ENCODE data around the gene ATP2B3. TPM values are rescaled to one million over a fixed set of nuclear protein-coding genes. Genes with fewer than 3 reads are reported as not detected.
A peak's percentile ranks its signal among the peaks of the same experiment; 100 is the strongest.

ATP2B3 gene
- not detected for polyA plus RNA-seq

GRCh38 chrX:153517423-153517822 is at the start of gene ATP2B3:
TSS of gene ATP2B3 (plus strand) at chrX:153517642. CDS start at chrX:153536248, 18,606 bp downstream.
- H3K36me3 Mint-ChIP-seq, result no peaks in the 10 kb centered on the region
- H3K4me3 Mint-ChIP-seq, result peak within 1 kb of the TSS in 1 of 4 donors; percentile 50
- H3K4me1 Mint-ChIP-seq, result peaks cover 0 to 3% (median 0%) of the 10 kb centered on the region in 3 donors
- H3K27me3 Mint-ChIP-seq, result peaks cover 13% of the 10 kb centered on the region
- no peak within 1 kb of the TSS for H3K27ac Mint-ChIP-seq
- H3K9me3 Mint-ChIP-seq, result no peaks in the 10 kb centered on the region

GRCh38 chrX:153468008-153468580 is 49.3 kb upstream of the ATP2B3 start:
- H3K27ac Mint-ChIP-seq, result no peak overlapping the region
- H3K9me3 Mint-ChIP-seq, result no peaks in the 10 kb centered on the region
- no peaks in the 10 kb centered on the region for H3K27me3 Mint-ChIP-seq
- H3K36me3 Mint-ChIP-seq, result no peaks in the 10 kb centered on the region
- H3K4me3 Mint-ChIP-seq, result no peak overlapping the region
- peaks cover 0 to 6% (median 3%) of the 10 kb centered on the region in 3 donors for H3K4me1 Mint-ChIP-seq

- Mint-ChIP-seq H3K4me1 (peaks cover 0 to 6% (median 3%) of the 10 kb centered on the region in 3 donors), H3K36me3 (no peaks in the 10 kb centered on the region), H3K27ac (peak overlapping the region in 1 of 3 donors; percentile 65), H3K9me3 (no peaks in the 10 kb centered on the region), H3K4me3 (peak overlapping the region; percentile 83 to 91 (median 89)), H3K27me3 (no peaks in the 10 kb centered on the region)
Observed at GRCh38 chrX:153469811-153470410, 47.5 kb upstream of the ATP2B3 start.

GRCh38 chrX:153470411-153471363 is 46.8 kb upstream of the ATP2B3 start, which contains the start of gene HAUS7:
TSS of gene HAUS7 (minus strand) at chrX:153470576. CDS start at chrX:153470557, 19 bp downstream.
- no peaks in the 10 kb centered on the region for H3K9me3 Mint-ChIP-seq
- peak within 1 kb of the TSS; percentile 39 to 65 (median 50) for H3K27ac Mint-ChIP-seq
- H3K4me3 Mint-ChIP-seq, result peak within 1 kb of the TSS; percentile 83 to 91 (median 89)
- no peaks in the 10 kb centered on the region for H3K27me3 Mint-ChIP-seq
- H3K36me3 Mint-ChIP-seq, result no peaks in the 10 kb centered on the region
- H3K4me1 Mint-ChIP-seq, result peaks cover 0 to 6% (median 3%) of the 10 kb centered on the region in 3 donors

- Mint-ChIP-seq H3K27ac (peak overlapping the region in 1 of 3 donors; percentile 50), H3K27me3 (no peaks in the 10 kb centered on the region), H3K36me3 (no peaks in the 10 kb centered on the region), H3K9me3 (no peaks in the 10 kb centered on the region), H3K4me1 (peaks cover 0 to 6% (median 3%) of the 10 kb centered on the region in 3 donors), H3K4me3 (peak overlapping the region in 1 of 4 donors; percentile 89)
Observed at GRCh38 chrX:153471663-153472280, 45.7 kb upstream of the ATP2B3 start.

GRCh38 chrX:153473126-153473525 is 44.3 kb upstream of the ATP2B3 start:
- peak overlapping the region in 3 of 4 donors; percentile 25 to 75 (median 48) for H3K4me3 Mint-ChIP-seq
- H3K9me3 Mint-ChIP-seq, result no peaks in the 10 kb centered on the region
- no peaks in the 10 kb centered on the region for H3K36me3 Mint-ChIP-seq
- no peak overlapping the region for H3K27ac Mint-ChIP-seq
- no peaks in the 10 kb centered on the region for H3K27me3 Mint-ChIP-seq
- peaks cover 0 to 2% (median 0%) of the 10 kb centered on the region in 3 donors for H3K4me1 Mint-ChIP-seq

- H3K9me3 Mint-ChIP-seq, result no peaks in the 10 kb centered on the region
- no peaks in the 10 kb centered on the region for H3K27me3 Mint-ChIP-seq
- no peaks in the 10 kb centered on the region for H3K4me1 Mint-ChIP-seq
- peak overlapping the region; percentile 39 to 49 (median 44) for H3K4me3 Mint-ChIP-seq
- H3K27ac Mint-ChIP-seq, result no peak overlapping the region
- H3K36me3 Mint-ChIP-seq, result no peaks in the 10 kb centered on the region
Observed at GRCh38 chrX:153474266-153474665, 43.2 kb upstream of the ATP2B3 start.

- Mint-ChIP-seq H3K27ac (no peak overlapping the region), H3K4me3 (peak overlapping the region in 1 of 4 donors; percentile 25), H3K27me3 (no peaks in the 10 kb centered on the region), H3K4me1 (no peaks in the 10 kb centered on the region), H3K36me3 (no peaks in the 10 kb centered on the region), H3K9me3 (no peaks in the 10 kb centered on the region)
Observed at GRCh38 chrX:153474718-153475117, 42.7 kb upstream of the ATP2B3 start.

GRCh38 chrX:153475271-153475670 is 42.2 kb upstream of the ATP2B3 start:
- Mint-ChIP-seq H3K4me1 (no peaks in the 10 kb centered on the region), H3K4me3 (peak overlapping the region; percentile 27 to 81 (median 34)), H3K27ac (no peak overlapping the region), H3K36me3 (no peaks in the 10 kb centered on the region), H3K27me3 (no peaks in the 10 kb centered on the region), H3K9me3 (no peaks in the 10 kb centered on the region)

- Mint-ChIP-seq H3K27me3 (no peaks in the 10 kb centered on the region), H3K27ac (no peak overlapping the region), H3K36me3 (no peaks in the 10 kb centered on the region), H3K4me1 (no peaks in the 10 kb centered on the region), H3K4me3 (peak overlapping the region in 2 of 4 donors; percentile 29 to 77), H3K9me3 (no peaks in the 10 kb centered on the region)
Observed at GRCh38 chrX:153475751-153476281, 41.6 kb upstream of the ATP2B3 start.

- Mint-ChIP-seq H3K27ac (no peak overlapping the region), H3K36me3 (no peaks in the 10 kb centered on the region), H3K4me1 (no peaks in the 10 kb centered on the region), H3K27me3 (no peaks in the 10 kb centered on the region), H3K9me3 (no peaks in the 10 kb centered on the region), H3K4me3 (no peak overlapping the region)
Observed at GRCh38 chrX:153476666-153477363, 40.6 kb upstream of the ATP2B3 start.

- no peaks in the 10 kb centered on the region for H3K4me1 Mint-ChIP-seq
- no peaks in the 10 kb centered on the region for H3K27me3 Mint-ChIP-seq
- no peak overlapping the region for H3K27ac Mint-ChIP-seq
Observed at GRCh38 chrX:153477364-153477857, 40.0 kb upstream of the ATP2B3 start.

GRCh38 chrX:153477901-153478300 is 39.5 kb upstream of the ATP2B3 start:
- H3K36me3 Mint-ChIP-seq, result no peaks in the 10 kb centered on the region
- H3K9me3 Mint-ChIP-seq, result no peaks in the 10 kb centered on the region
- H3K27me3 Mint-ChIP-seq, result no peaks in the 10 kb centered on the region
- H3K4me1 Mint-ChIP-seq, result no peaks in the 10 kb centered on the region
- H3K4me3 Mint-ChIP-seq, result no peak overlapping the region
- H3K27ac Mint-ChIP-seq, result no peak overlapping the region

More at GRCh38 chrX:153477364-153477857, 40.0 kb upstream of the ATP2B3 start:
- Mint-ChIP-seq H3K36me3 (no peaks in the 10 kb centered on the region), H3K4me3 (no peak overlapping the region), H3K9me3 (no peaks in the 10 kb centered on the region)

- no peaks in the 10 kb centered on the region for H3K27me3 Mint-ChIP-seq
- no peaks in the 10 kb centered on the region for H3K36me3 Mint-ChIP-seq
- H3K27ac Mint-ChIP-seq, result no peak overlapping the region
- no peaks in the 10 kb centered on the region for H3K4me1 Mint-ChIP-seq
- no peak overlapping the region for H3K4me3 Mint-ChIP-seq
- no peaks in the 10 kb centered on the region for H3K9me3 Mint-ChIP-seq
Observed at GRCh38 chrX:153478746-153479145, 38.7 kb upstream of the ATP2B3 start.
